Nucleus accumbens (tissue), 56 donors: ENCODE data around the gene CLCF1.
A peak's percentile ranks its signal among the peaks of the same experiment; 100 is the strongest.
"Not testable (repeated sequence)": the region's sequence is repeated elsewhere in the genome, so short reads cannot be mapped to it uniquely, and the experiment has no call there.

ENCODE experiments used
- DNase-seq, 56 donors: peaks; one replicate each; lab custom pipeline; 2025; lab: John Stamatoyannopoulos, UW

Gene CLCF1

GRCh38 chr11:67409781-67410368 is 36.5 kb upstream of the CLCF1 start:
- peak in 4 of 56 donors; percentile 56 to 85 (median 70) for DNase-seq

- peak in 1 of 56 donors; percentile 45 for DNase-seq
These were observed 35.9 kb upstream of the CLCF1 start for GRCh38 chr11:67409261-67409666.

GRCh38 chr11:67408437-67409200 is 35.2 kb upstream of the CLCF1 start:
- peak in 1 of 56 donors; percentile 38 for DNase-seq

GRCh38 chr11:67407688-67408163 is 34.3 kb upstream of the CLCF1 start:
- peak in 1 of 56 donors; percentile 18 for DNase-seq

- DNase-seq, result peak in 46 of 56 donors; percentile 28 to 83 (median 63)
These were observed 33.7 kb upstream of the CLCF1 start for GRCh38 chr11:67406969-67407687.

GRCh38 chr11:67406420-67406968 is 33.1 kb upstream of the CLCF1 start:
- no peak for DNase-seq

GRCh38 chr11:67405688-67406339 is 32.4 kb upstream of the CLCF1 start:
- DNase-seq, result no peak

- no peak for DNase-seq
These were observed 31.8 kb upstream of the CLCF1 start for GRCh38 chr11:67405196-67405567.

GRCh38 chr11:67404515-67405195 is 31.3 kb upstream of the CLCF1 start:
- DNase-seq, result peak in 1 of 56 donors; percentile 45

- DNase-seq, result not testable (repeated sequence)
These were observed 29.7 kb upstream of the CLCF1 start for GRCh38 chr11:67403085-67403484.

GRCh38 chr11:67402192-67402839 is 28.9 kb upstream of the CLCF1 start:
- DNase-seq, result not testable (repeated sequence)

- peak; percentile 58 to 97 (median 89) for DNase-seq
These were observed 28.2 kb upstream of the CLCF1 start, which contains the start of gene PPP1CA for GRCh38 chr11:67401495-67402191. PPP1CA (minus strand) TSS chr11:67401858; CDS start chr11:67401782, 76 bp downstream.

GRCh38 chr11:67400942-67401494 is 27.6 kb upstream of the CLCF1 start:
- DNase-seq, result peak in 1 of 56 donors; percentile 60

- no peak for DNase-seq
These were observed 27.0 kb upstream of the CLCF1 start for GRCh38 chr11:67400251-67400941.

- no peak for DNase-seq
These were observed 25.5 kb upstream of the CLCF1 start for GRCh38 chr11:67398661-67399563.

- DNase-seq, result peak in 4 of 56 donors; percentile 30 to 57 (median 46)
These were observed 24.7 kb upstream of the CLCF1 start for GRCh38 chr11:67397986-67398660.
